Aorta (tissue), 4 donors: ENCODE data around the gene TSPAN12. TPM values are rescaled to one million over a fixed set of nuclear protein-coding genes. Genes with fewer than 3 reads are reported as not detected.

Experiments
- polyA plus RNA-seq, 2 donors: library from polyadenylated mRNA; stranded (reverse); fragments of 200-250 nt; gene quantifications; one replicate each; pipeline ENCODE4 v1.2.3, GENCODE V29; 2013
- total RNA-seq, 2 donors: library from RNA; stranded (reverse); fragmentation: NEBNext Ultra II Directional; extraction: Animal tissue kit (Norgen Biotek cat#: 25700); gene quantifications; one replicate each; pipeline ENCODE4 v1.2.1, GENCODE V29; 2021
- donor health status: healthy with polysubstance abuse.
- donor health status: Bipolar disorder and iron deficiency.
- donor health status: DM: no; HTN: no; CAD: no.
- donor health status: DM: yes; HTN: yes; CAD: no.

Gene TSPAN12
- total and polyA plus RNA-seq, 4 donors = 2.2 to 14.3 (median 12.5) TPM

Other genes starting within 250 kb of the TSPAN12 start
- gene ING3, start 92.6 kb upstream of the TSPAN12 start, total RNA-seq = 10 to 100 TPM; 15.9 to 16.0 TPM
- gene ING3, start 92.6 kb upstream of the TSPAN12 start, polyA plus RNA-seq = 10 to 100 TPM in 1 of 2 donors, 1 to 10 TPM in 1; 7.5 to 15.4 TPM
- gene CPED1, start 130.6 kb upstream of the TSPAN12 start, total RNA-seq = 100 to 1,000 TPM; 119 to 201 TPM
- gene CPED1, start 130.6 kb upstream of the TSPAN12 start, polyA plus RNA-seq = 10 to 100 TPM; 35.3 to 39.5 TPM